SH-SY5Y (cell line): ENCODE data around the gene SERPINA3.

ENCODE experiments used
- GATA2 ChIP-seq: IDR thresholded peaks from 2 replicates; pipeline ENCODE4 v1.6.1; 2011; ENCODE audit warnings: mild to moderate bottlenecking, low read depth, low read length
- GATA3 ChIP-seq: IDR thresholded peaks from 2 replicates; pipeline ENCODE4 v1.6.1; 2011; ENCODE audit warnings: low read depth, mild to moderate bottlenecking, low read length, moderate library complexity

DNA sequence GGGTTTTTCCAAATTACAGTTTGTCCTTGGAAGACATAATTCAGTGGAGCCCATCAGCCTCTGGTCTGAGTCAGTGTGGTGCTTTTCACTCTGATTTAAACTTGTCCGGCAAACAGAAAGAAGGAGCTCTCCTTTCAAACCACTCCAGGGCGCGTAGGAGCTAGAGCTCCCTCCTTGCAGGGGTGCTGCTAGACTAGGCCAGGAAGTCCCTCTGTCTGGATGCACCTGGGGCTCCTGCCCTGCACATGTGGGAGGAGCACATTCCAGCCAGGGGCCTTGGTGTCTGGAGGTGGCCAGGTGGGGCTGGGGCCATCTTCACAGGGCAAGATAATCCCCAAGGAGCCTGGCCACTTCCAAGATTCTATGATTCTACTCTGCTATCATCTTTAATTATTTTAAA lies 3.1 kb downstream of the SERPINA3 start:
- TF ChIP-seq GATA3 = no peak
- TF ChIP-seq GATA2 = no peak
